DOHH2 (cell line): ENCODE results near the gene PRKCE.

ENCODE experiments used
- CTCF ChIP-seq: fragments of 200-600 bp; sonication (generic); IDR thresholded peaks from one replicate; pipeline ENCODE4 v1.5.1; 2014; ENCODE audit warnings: antibody characterized with exemption, mild to moderate bottlenecking, low read depth, low read length; ENCODE audit not compliant: poor library complexity, severe bottlenecking
- EZH2phosphoT487 ChIP-seq: fragments of 200-600 bp; sonication (generic); IDR thresholded peaks from 2 replicates; pipeline ENCODE4 v1.6.1; 2017; ENCODE audit warnings: borderline replicate concordance, mild to moderate bottlenecking, antibody characterized with exemption, low read length, moderate library complexity, mixed read lengths

GRCh38 chr2:46068636-46069035 is 417.2 kb downstream of the PRKCE start:
- TF ChIP-seq CTCF (no peak), EZH2phosphoT487 (no peak)
